Measurements from ENCODE around the gene CAMP.
"Not testable (repeated sequence)": the region's sequence is repeated elsewhere in the genome, so short reads cannot be mapped to it uniquely, and the experiment has no call there.

Gene CAMP

GRCh38 chr3:48222616-48223513 lies at the start of gene CAMP:
CAMP (plus strand) TSS chr3:48223495; CDS start chr3:48223512, 17 bp downstream.
- no peak for DNase-seq (ENCODE audit: low read depth)

GRCh38 chr3:48178072-48178471 lies 45.2 kb upstream of the CAMP start:
- DNase-seq (ENCODE audit: low read depth) = no peak

GRCh38 chr3:48180021-48180420 lies 43.3 kb upstream of the CAMP start:
- no peak for DNase-seq (ENCODE audit: low read depth)

- no peak for DNase-seq (ENCODE audit: low read depth)
These were observed 42.6 kb upstream of the CAMP start for GRCh38 chr3:48180531-48181253.

- DNase-seq (ENCODE audit: low read depth) = no peak
These were observed 39.0 kb upstream of the CAMP start for GRCh38 chr3:48184299-48184698.

DNA sequence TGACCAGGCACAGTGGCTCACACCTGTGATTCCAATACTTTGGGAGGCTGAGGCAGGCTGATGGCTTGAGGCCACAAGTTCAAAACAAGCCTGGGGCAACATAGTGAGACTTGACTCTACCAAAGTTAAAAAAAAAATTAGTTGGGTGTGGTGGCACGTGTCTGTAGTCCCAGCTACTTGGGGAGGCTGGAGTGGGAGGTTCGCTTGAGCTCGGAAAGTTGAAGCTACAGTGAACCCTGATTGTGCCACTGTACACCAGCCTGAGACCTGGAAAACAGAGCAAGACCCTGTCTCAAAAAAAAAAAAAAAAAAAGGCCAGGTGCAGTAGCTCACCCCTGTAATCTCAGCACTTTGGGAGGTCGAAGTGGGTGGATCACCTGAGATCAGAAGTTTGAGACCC lies 38.2 kb upstream of the CAMP start:
- no peak for DNase-seq (ENCODE audit: low read depth)

- DNase-seq (ENCODE audit: low read depth) = no peak
These were observed 36.5 kb upstream of the CAMP start for GRCh38 chr3:48186631-48187300.

DNA sequence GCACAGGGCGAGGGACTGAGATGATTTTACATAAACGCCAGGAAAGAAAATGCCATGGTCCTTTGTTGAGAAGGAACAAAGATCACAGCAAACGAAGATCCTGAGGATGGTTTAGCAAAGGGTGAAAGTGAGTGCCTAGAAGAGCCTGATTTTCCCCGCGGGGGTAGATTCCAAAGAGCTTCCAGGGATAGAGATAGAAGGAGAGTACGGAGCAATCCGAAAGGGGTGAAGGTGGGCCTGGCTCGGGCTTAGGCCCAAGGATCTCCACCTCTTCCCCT lies 36.1 kb upstream of the CAMP start:
- no peak for DNase-seq (ENCODE audit: low read depth)

- DNase-seq (ENCODE audit: low read depth) = no peak
These were observed 35.6 kb upstream of the CAMP start for GRCh38 chr3:48187579-48188265.

DNA sequence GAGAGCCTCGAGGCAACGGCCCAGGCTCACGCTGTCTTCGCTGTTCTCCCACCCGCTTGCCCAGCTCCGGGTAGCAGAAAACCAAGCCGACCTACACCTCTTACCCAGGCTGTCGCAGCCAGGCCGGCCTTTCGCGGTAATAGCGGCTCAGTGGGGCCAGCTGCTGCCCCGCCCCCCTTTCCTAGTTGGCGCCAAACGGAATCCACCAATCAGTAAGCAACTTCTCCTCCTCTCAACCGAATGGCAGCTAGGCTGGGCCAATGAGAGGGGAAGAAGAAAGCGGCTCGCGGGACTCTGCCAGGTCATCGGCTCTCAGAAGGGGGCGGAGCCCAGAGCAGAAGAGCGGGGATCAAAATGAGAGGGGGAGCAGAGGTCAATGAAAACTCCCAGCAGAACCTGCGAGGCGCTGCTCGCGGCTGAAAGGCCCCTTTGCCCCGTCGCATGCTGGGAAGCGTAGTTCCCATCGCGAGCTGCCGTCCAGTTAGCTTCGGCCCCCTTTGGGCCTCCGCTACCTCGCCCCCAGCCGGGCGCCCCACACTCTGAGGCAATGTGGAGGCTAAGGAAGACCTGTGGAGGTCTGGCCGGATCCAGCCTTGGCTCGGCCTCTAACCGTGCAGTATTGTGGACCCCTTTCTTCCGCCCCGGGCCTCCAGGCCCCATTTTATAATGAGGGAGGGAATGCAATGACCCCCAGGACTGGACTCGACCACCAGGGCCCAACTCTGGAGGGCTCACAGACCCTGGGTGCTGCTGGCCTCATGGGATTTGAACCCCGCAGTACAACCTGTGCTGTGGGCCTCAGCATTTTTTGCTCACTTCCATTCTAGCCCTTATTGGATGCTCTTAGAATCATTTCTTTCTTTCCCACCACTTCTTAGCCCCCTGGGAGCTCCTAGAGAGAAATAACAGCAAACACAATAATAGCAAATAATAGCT lies 34.8 kb upstream of the CAMP start, which contains the start of gene CDC25A:
TSS of gene CDC25A (minus strand) at position 152 of the 936 bp plus-strand sequence. CDS start 470 bp downstream, outside the sequence.
- DNase-seq (ENCODE audit: low read depth) = peak; percentile 89

DNA sequence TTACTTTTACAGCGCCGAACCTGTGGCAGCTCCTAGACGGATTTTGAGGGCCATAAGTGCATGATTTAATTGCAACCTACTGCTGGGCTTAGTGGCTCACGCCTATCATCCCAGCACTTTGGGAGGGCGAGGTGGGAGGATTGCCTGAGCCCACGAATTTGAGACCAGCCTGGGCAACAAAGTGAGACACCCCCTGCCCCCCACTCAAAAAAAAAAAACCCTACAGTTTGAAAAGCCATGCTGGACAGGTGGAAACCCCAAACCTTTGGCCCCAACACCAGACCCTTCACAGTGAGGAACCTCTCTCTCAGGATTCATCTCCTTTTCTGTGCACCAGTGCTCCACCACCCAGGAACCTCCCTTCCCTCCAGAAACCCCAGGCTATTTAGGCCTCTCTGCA lies 34.0 kb upstream of the CAMP start:
- DNase-seq (ENCODE audit: low read depth) = no peak

DNA sequence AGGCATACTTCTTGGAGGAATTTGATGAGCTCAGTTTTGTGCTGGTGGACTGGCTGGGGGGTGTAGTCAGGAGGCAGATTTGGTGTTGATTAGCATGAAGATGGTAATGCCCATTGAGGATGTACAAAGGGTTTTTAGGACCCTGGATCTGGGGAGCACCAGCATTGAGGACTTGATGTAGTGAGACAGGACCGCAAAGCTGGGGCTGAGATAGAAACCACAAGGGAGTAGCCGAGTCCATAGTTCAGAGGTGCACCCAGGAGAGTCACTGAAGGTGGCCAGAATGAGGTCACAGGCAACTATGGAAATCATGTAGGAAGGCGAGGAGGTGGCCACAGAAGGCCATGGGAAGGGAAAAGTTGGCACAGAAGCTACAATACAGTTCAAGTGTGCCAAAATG lies 32.4 kb upstream of the CAMP start:
- DNase-seq (ENCODE audit: low read depth) = no peak

DNA sequence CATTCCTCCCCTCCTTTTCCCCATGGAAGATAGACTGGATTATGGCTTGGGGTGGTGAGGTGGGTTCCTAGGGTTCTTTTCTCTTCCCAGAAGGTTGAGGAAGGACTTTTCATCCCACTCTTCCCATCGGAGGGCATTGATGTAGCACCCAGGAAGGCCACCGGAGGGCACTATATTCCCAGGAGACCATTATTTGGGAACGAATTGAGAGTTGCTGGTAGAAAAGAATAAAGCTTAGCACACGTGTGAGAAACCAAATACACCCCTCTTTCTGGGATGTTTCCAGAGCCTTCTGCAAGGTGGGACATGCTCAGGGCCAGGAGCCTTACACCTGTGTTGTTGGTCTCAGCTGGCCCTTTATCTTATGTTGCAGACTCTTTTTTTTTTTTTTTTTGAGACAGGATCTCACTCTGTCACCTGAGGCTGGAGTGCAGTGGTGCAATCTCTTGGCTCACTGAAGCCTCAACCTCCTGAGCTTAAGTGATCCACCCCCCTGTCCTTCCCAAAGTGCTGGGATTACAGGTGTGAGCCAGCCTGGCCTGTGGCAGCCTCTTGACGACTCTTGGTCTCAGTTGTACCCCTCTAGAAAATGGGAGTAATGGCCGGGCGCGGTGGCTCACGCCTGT lies 28.7 kb upstream of the CAMP start:
- DNase-seq (ENCODE audit: low read depth) = no peak

- no peak for DNase-seq (ENCODE audit: low read depth)
These were observed 26.7 kb upstream of the CAMP start for GRCh38 chr3:48196611-48197010.

DNA sequence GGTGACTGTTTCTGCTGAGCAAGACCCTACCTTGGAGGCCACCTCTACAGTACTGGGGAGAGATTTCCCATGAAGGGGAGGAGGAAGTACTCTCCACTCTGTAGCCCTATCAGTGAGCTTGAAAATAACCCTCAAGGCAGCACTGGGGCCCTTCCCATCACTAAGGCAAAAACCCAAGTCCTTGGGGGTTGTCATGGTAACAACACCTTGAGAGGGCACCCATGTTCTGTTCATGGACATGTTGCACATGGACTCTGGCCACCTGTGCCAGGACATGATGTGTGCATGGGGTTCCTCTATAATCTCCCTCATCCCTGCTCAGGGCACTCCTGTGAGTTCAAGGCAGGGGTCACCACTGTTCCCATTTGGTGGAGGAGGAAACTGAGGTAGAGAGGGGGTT lies 24.2 kb upstream of the CAMP start:
- no peak for DNase-seq (ENCODE audit: low read depth)

- DNase-seq (ENCODE audit: low read depth) = no peak
These were observed 20.7 kb upstream of the CAMP start for GRCh38 chr3:48202632-48203031.

GRCh38 chr3:48208076-48208475 lies 15.2 kb upstream of the CAMP start:
- DNase-seq (ENCODE audit: low read depth) = no peak

- DNase-seq (ENCODE audit: low read depth) = no peak
These were observed 13.8 kb upstream of the CAMP start for GRCh38 chr3:48209445-48209844.

GRCh38 chr3:48210534-48210933 lies 12.8 kb upstream of the CAMP start:
- not testable (repeated sequence) for DNase-seq (ENCODE audit: low read depth)

GRCh38 chr3:48211776-48212175 lies 11.5 kb upstream of the CAMP start:
- not testable (repeated sequence) for DNase-seq (ENCODE audit: low read depth)

- no peak for DNase-seq (ENCODE audit: low read depth)
These were observed 9.1 kb upstream of the CAMP start for GRCh38 chr3:48214225-48214624.

All from GM04503 (cell line).